ENCODE results near the gene ILF2.

ILF2 gene

DNA sequence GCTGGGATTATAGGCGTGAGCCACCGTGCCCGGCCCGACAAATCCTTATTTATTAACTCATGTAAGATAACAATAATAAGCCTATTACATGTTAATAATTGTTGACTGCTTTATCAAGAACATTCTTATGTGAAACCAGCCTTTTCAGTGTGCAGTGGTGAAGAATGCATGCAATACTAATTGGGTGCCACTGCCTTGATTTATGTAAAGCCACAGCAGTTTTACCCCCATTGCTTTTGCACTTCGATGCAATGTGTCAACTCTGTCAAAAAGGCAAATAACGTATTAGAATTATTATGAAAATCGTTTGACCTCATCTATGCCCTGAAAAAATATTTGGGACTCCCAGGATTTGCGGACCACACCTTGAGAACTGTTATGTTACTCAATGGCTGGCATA is 25.9 kb upstream of the ILF2 start:
- TF ChIP-seq Cebpa-rat (IDR thresholded peaks at IDR 0.05), result no peak
- no peak overlapping the region for H3K9ac ChIP-seq
- H3K9me3 ChIP-seq, result no peaks in the 10 kb centered on the region
- H3K4me3 ChIP-seq, result no peak overlapping the region
- no peaks in the 10 kb centered on the region; the same call in 1 of the 2 replicates for H3K27me3 ChIP-seq
- no peak overlapping the region for H3K27ac ChIP-seq
- H4K20me1 ChIP-seq, result no peaks in the 10 kb centered on the region
- no peaks in the 10 kb centered on the region for H3K36me3 ChIP-seq
- H3K4me1 ChIP-seq, result peaks cover 17% of the 10 kb centered on the region
- H3K4me2 ChIP-seq, result no peak overlapping the region

DNA sequence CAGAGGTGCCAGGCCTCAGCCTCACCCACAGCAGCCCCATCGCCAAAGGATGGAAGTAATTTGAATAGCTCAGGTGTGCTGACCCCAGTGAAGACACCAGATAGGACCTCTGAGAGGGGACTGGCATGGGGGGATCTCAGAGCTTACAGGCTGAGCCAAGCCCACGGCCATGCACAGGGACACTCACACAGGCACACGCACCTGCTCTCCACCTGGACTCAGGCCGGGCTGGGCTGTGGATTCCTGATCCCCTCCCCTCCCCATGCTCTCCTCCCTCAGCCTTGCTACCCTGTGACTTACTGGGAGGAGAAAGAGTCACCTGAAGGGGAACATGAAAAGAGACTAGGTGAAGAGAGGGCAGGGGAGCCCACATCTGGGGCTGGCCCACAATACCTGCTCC is 22.7 kb upstream of the ILF2 start:
- no peaks in the 10 kb centered on the region for H3K9me3 ChIP-seq
- H3K4me1 ChIP-seq, result peaks cover 46% of the 10 kb centered on the region
- H3K27me3 ChIP-seq, result no peaks in the 10 kb centered on the region; the same call in 1 of the 2 replicates
- H3K4me3 ChIP-seq, result no peak overlapping the region
- no peaks in the 10 kb centered on the region for H4K20me1 ChIP-seq
- H3K9ac ChIP-seq, result no peak overlapping the region
- H3K4me2 ChIP-seq, result no peak overlapping the region
- H3K27ac ChIP-seq, result no peak overlapping the region
- H3K36me3 ChIP-seq, result no peaks in the 10 kb centered on the region
- TF ChIP-seq Cebpa-rat (IDR thresholded peaks at IDR 0.05), result no peak

DNA sequence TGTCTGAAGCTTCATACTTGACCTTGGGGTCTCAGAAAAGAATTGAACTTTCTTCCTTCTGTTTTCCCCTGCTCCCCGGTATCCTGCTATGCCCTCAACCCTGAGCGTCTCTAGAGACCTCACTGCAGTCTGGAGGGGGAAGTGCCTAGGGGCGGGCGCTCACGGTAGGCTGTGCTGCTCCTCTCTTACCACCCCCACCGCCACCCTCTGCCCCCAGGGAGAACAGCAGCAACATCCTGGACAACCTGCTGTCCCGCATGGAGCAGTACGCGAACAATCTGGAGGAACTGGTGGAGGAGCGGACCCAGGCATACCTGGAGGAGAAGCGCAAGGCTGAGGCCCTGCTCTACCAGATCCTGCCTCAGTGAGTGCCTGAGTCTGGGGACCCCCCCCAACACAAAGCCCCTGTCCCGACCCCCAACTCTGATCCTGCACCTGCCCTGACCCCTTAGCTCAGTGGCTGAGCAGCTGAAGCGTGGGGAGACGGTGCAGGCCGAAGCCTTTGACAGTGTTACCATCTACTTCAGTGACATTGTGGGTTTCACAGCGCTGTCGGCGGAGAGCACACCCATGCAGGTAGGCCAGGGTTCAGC is 18.0 kb upstream of the ILF2 start:
- H3K27me3 ChIP-seq, result no peaks in the 10 kb centered on the region
- no peaks in the 10 kb centered on the region for H4K20me1 ChIP-seq
- no peak overlapping the region for H3K9ac ChIP-seq
- H3K36me3 ChIP-seq, result no peaks in the 10 kb centered on the region
- H3K27ac ChIP-seq, result peak overlapping the region; percentile 63
- no peak overlapping the region for H3K4me3 ChIP-seq
- no peaks in the 10 kb centered on the region for H3K9me3 ChIP-seq
- peak overlapping the region; percentile 85 for H3K4me2 ChIP-seq
- no peak for TF ChIP-seq Cebpa-rat (IDR thresholded peaks at IDR 0.05)
- H3K4me1 ChIP-seq, result peaks cover 42% of the 10 kb centered on the region

DNA sequence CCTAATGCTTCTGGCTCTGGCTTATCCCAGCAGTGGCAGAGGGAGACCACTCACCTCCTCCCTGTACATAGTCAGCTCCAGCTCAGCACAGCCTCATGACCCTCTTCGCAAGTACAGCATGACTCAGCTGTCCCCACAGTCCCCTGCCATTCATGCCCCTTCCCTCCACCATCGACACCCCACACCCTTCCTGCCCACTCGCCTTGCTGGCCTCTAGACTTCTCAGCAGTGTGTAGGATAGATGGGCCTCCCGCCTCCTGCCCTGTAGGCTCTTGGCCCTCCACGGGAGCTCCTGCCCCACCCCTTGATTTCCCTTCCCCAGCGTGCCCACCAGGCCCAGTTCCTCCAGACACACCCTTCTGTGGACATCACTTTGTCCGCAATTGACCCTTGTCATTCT is 17.5 kb upstream of the ILF2 start:
- Histone ChIP-seq H3K4me2 (peak overlapping the region; percentile 85), H3K4me1 (peaks cover 42% of the 10 kb centered on the region), H3K4me3 (no peak overlapping the region), H3K36me3 (no peaks in the 10 kb centered on the region), H4K20me1 (no peaks in the 10 kb centered on the region), H3K27ac (no peak overlapping the region), H3K27me3 (no peaks in the 10 kb centered on the region), H3K9ac (no peak overlapping the region), H3K9me3 (no peaks in the 10 kb centered on the region)
- no peak for TF ChIP-seq Cebpa-rat (IDR thresholded peaks at IDR 0.05)

DNA sequence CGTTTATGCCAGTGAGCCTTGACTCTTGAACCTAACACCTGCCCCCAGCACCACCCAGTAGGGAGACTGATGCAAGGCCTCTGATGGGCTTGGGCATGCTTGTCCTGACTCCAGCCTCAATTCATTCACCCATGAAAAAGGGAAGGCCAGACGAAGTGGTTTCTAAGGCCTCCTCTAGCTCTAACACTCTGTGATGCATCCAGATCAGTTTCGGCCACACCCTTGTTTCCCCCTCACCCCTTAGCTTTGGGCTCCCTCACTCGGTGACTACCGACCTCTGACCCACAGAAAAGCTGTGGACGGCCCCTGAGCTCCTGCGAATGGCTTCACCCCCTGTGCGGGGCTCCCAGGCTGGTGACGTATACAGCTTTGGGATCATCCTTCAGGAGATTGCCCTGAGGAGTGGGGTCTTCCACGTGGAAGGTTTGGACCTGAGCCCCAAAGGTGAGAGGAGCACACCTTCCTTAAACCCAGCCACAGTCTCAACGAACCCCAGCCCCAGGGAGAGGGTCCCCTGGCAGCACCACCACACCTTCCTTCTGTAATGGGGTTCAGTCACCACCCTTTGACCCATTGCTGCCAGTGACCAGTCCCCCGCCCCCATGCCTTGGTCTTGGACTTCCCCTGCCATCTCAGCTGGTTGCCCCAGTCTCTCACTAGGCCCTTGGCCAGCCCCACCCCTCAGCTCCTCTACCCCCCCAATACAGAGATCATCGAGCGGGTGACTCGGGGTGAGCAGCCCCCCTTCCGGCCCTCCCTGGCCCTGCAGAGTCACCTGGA is 16.7 kb upstream of the ILF2 start:
- H3K27ac ChIP-seq, result no peak overlapping the region
- no peak overlapping the region for H3K9ac ChIP-seq
- peaks cover 42% of the 10 kb centered on the region for H3K4me1 ChIP-seq
- no peaks in the 10 kb centered on the region for H4K20me1 ChIP-seq
- peak overlapping the region; percentile 85 for H3K4me2 ChIP-seq
- no peaks in the 10 kb centered on the region for H3K36me3 ChIP-seq
- no peaks in the 10 kb centered on the region for H3K9me3 ChIP-seq
- H3K4me3 ChIP-seq, result no peak overlapping the region
- no peaks in the 10 kb centered on the region for H3K27me3 ChIP-seq
- no peak for TF ChIP-seq Cebpa-rat (IDR thresholded peaks at IDR 0.05)

DNA sequence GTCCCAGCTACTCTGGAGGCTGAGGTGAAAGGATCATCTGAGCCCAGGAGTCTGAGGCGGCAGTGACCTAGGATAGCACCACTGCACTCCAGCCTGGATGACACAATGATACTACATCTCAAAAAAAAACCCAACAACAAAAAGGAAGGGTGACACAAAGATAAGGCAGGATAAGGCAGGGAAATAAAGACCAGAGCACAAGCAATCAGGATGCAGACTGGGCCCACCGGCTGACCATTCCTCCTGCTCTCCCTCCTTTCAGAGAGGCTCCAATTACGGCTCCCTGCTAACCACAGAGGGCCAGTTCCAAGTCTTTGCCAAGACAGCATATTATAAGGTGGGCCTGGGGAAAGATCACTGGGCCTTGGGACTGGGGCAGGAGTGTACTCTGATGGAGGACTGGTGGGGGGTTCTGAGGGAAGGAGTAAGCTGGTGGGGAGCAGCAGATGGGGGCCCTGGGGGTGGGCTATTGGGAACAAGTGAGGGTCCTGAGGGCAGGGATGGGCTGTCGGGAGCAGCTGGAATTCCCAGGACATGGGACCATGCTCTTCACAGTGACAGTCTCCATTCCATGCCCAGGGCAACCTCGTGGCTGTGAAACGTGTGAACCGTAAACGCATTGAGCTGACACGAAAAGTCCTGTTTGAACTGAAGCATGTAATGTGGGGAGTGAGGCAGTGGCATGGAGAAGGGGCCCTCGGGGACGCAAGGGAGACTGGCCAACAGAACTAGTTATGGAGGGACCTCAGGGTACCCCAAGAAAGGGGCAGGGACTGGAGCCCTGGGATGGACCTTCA is 14.9 kb upstream of the ILF2 start:
- Histone ChIP-seq H4K20me1 (no peaks in the 10 kb centered on the region), H3K4me2 (no peak overlapping the region), H3K27me3 (peaks cover 15% of the 10 kb centered on the region), H3K4me1 (peaks cover 29% of the 10 kb centered on the region), H3K36me3 (no peaks in the 10 kb centered on the region), H3K4me3 (no peak overlapping the region), H3K9ac (no peak overlapping the region), H3K27ac (no peak overlapping the region), H3K9me3 (no peaks in the 10 kb centered on the region)
- TF ChIP-seq Cebpa-rat (IDR thresholded peaks at IDR 0.05), result no peak

DNA sequence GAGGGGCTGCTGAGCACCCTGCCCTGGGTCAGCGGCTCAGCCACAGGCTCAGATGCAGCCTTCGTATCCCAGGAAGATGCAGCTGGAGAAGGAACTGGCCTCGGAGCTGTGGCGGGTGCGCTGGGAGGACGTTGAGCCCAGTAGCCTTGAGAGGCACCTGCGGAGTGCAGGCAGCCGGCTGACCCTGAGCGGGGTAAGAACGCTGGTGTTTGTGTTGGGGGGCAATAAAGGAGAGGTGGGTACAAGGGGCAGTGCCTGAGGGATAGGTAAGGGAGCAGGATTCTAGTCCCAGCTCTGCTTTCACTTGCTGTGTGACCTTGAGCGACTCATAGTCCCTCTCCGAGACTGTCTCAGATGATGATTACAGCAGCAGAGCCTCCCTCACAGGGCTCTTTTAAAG is 14.1 kb upstream of the ILF2 start:
- Histone ChIP-seq H3K27ac (no peak overlapping the region), H3K9me3 (no peaks in the 10 kb centered on the region), H4K20me1 (no peaks in the 10 kb centered on the region), H3K4me3 (no peak overlapping the region), H3K4me1 (peaks cover 28% of the 10 kb centered on the region), H3K27me3 (peaks cover 24% of the 10 kb centered on the region), H3K4me2 (no peak overlapping the region), H3K9ac (no peak overlapping the region), H3K36me3 (no peaks in the 10 kb centered on the region)
- TF ChIP-seq Cebpa-rat (IDR thresholded peaks at IDR 0.05), result no peak

DNA sequence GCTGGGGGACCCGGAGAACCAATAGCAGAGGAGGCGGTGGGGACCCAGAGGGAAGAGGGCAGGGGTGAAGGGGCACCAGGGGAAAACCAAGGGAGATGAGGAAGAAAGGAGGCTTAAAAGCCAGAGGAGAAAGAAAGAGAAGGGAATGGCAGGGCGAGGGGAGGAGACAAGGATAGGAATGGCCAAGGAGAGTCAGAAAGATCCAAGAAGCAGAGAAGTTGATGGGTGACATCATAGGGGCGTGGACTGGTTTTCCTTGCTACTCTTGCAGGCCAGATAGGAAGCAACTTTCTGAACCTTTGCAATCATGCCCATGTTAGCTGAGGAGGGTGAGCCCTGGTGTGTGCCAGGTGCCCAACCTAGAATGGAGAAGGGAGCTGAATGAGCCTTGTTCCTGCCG is 13.1 kb upstream of the ILF2 start:
- Histone ChIP-seq H3K9ac (no peak overlapping the region), H3K4me2 (no peak overlapping the region), H4K20me1 (no peaks in the 10 kb centered on the region), H3K36me3 (no peaks in the 10 kb centered on the region), H3K4me3 (no peak overlapping the region), H3K9me3 (no peaks in the 10 kb centered on the region), H3K27me3 (peaks cover 34% of the 10 kb centered on the region), H3K4me1 (peaks cover 28% of the 10 kb centered on the region), H3K27ac (no peak overlapping the region)
- no peak for TF ChIP-seq Cebpa-rat (IDR thresholded peaks at IDR 0.05)

DNA sequence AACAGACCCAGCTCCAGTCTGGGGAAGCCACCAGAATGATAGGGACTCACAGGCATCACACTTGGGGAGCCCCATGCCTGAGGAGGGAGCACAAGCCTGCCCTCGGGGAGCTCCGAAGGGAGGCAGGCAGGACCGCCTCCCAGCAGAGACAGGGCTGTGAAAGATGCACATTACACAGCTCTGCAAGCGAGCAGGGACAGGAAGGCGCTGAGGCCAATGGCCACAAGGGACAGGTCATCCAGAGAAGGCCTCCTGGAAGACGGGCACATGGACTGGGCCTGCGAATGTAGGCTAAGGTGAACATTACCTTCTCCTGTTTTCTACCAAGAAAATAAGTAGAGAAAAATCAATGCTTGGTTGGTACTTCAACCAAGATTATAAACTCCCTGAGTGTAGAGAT is 11.9 kb upstream of the ILF2 start:
- peaks cover 46% of the 10 kb centered on the region for H3K27me3 ChIP-seq

DNA sequence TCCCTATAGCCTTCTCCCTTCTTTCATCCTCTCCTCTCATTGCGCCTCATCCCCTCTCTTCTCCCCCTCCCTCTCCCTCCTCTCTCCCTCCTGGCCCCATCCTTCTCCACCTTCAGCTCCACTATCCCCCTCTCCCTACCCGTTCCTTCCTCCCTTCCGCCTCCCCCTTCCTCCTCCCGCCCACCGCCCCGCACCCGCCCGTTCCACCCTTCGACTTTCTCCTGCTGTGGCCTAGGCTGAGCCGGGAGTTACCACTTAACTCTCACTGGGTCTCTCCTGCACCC is 9.3 kb upstream of the ILF2 start:
- H3K27me3 ChIP-seq, result peaks cover 49% of the 10 kb centered on the region
- H3K4me1 ChIP-seq, result peaks cover 32% of the 10 kb centered on the region
- H4K20me1 ChIP-seq, result no peaks in the 10 kb centered on the region
- no peak for TF ChIP-seq Cebpa-rat (IDR thresholded peaks at IDR 0.05)
- H3K27ac ChIP-seq, result no peak overlapping the region
- peak overlapping the region; percentile 69 for H3K4me3 ChIP-seq
- H3K4me2 ChIP-seq, result peak overlapping the region; percentile 88
- H3K36me3 ChIP-seq, result no peaks in the 10 kb centered on the region
- no peaks in the 10 kb centered on the region for H3K9me3 ChIP-seq
- H3K9ac ChIP-seq, result peak overlapping the region; percentile 67; the same call in 1 of the 2 replicates

More for the DNA sequence above, 11.9 kb upstream of the ILF2 start:
- H3K36me3 ChIP-seq, result no peaks in the 10 kb centered on the region
- no peaks in the 10 kb centered on the region for H3K9me3 ChIP-seq
- peaks cover 28% of the 10 kb centered on the region for H3K4me1 ChIP-seq
- H4K20me1 ChIP-seq, result no peaks in the 10 kb centered on the region
- no peak overlapping the region for H3K27ac ChIP-seq
- H3K4me2 ChIP-seq, result no peak overlapping the region
- TF ChIP-seq Cebpa-rat (IDR thresholded peaks at IDR 0.05), result no peak
- H3K4me3 ChIP-seq, result no peak overlapping the region
- H3K9ac ChIP-seq, result no peak overlapping the region
